Measurements from ENCODE around the gene KCNT1. TPM values are rescaled to one million over a fixed set of nuclear protein-coding genes. Genes with fewer than 3 reads are reported as not detected.
A peak's percentile ranks its signal among the peaks of the same experiment; 100 is the strongest.

KCNT1 gene
- polyA plus RNA-seq, 2 of the 4 experiments (the other 2 are of a cell fraction): not detected

DNA sequence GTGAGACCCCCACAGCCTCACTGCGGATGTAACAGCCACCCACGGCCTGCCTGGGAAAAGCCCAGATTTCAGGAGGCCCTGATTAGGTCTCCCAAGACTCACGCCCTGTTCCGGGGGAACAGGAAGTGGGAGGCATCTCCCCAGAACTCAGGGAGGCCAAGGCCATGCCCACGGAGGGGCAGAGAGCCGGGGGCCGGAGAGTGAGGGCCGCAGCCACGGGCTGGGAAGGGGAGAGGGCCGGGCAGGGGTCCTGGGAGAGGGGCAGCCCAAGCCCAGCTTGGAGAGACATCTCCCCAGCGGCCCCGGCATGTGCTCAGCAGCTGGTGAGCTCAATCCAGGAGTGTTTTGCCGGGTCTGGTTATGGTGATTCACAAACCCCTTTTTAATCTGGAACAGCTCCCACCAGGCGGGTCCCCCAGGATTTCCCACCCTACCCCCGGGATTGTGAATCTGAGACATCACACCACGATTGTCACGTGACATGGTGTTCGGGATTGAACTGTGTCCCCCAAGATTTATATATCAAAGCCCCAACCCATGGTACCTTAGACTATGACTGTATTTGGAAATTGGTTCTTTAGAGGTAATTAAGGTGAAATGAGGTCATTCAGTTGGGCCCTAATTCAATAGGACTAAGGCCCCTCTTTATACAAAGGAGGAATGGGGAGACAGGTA lies 26.6 kb downstream of the KCNT1 start:
- no peak for DNase-seq (ENCODE audit: low read depth in 1 of 2, low spot score in 1 of 2)
- POLR2A ChIA-PET: no interaction called here
- TF ChIP-seq PHF8 (IDR thresholded peaks at IDR 0.05; ENCODE audit: borderline replicate concordance, low read depth) (no peak), ZNF302 (CRISPR knock-in tag; IDR thresholded peaks at IDR 0.05) (no peak)
- CTCF ChIA-PET: interaction anchor here (1.3 kb wide), 1 partner anchor 22 kb away, joined by 3 read pairs; no protein-coding TSS in a partner anchor
- Histone ChIP-seq H3K4me1 (peaks cover 12% of the 10 kb centered on the region; the same call in 1 of the 3 replicates), H3K27ac (no peak overlapping the region), H3K4me3 (no peak overlapping the region), H3K9me3 (peaks cover 13% of the 10 kb centered on the region; the same call in 2 of the 3 replicates), H3K4me2 (no peak overlapping the region)
- no peak for ATAC-seq
- WGBS (ENCODE audit: missing lambda C conversion rate): 41% methylated on average over 12 of the region's 18 CpGs
- no peak for FAIRE-seq

DNA sequence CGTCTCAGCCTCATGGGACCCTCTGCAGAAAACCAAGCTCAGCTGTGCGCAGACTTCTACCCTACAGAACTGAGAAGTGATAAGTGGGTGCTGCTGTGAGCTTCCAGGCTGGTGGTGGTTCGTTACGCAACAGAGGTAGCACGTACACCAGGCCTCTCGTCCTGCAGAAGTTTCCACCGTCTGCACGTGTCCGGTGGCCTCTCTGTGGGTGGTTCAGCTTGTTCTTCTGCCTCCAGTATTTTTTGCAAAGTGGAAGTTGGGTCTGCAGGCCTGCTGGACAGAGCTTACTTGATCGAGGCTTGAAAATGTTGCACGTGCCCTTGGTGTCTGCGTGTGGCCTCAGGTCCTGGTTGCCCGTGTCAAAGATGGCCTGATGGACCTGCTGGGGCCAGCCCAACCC lies 27.5 kb downstream of the KCNT1 start:
- Histone ChIP-seq H3K9me3 (peaks cover 13% of the 10 kb centered on the region; the same call in 2 of the 3 replicates), H3K27ac (no peak overlapping the region), H3K4me1 (peaks cover 12% of the 10 kb centered on the region; the same call in 1 of the 3 replicates), H3K4me2 (no peak overlapping the region), H3K4me3 (no peak overlapping the region)
- ATAC-seq: no peak
- POLR2A ChIA-PET: no interaction called here
- no peak for DNase-seq (ENCODE audit: low read depth in 1 of 2, low spot score in 1 of 2)
- no peak for FAIRE-seq
- CTCF ChIA-PET: interaction anchor here (0.9 kb wide), 1 partner anchor 9 kb away, joined by 3 read pairs; no protein-coding TSS in a partner anchor
- 70% methylated on average over 12 of the region's 13 CpGs for WGBS (ENCODE audit: missing lambda C conversion rate)
- no peak for TF ChIP-seq HOXB5 (CRISPR knock-in tag; IDR thresholded peaks at IDR 0.05)
- no peak for TF ChIP-seq EHMT2 (IDR thresholded peaks at IDR 0.05; ENCODE audit: low read depth)
- TF ChIP-seq NFE2L2 (conservative IDR thresholded peaks at IDR 0.05; ENCODE audit: low read length): no peak
- TF ChIP-seq, protein P1, sequence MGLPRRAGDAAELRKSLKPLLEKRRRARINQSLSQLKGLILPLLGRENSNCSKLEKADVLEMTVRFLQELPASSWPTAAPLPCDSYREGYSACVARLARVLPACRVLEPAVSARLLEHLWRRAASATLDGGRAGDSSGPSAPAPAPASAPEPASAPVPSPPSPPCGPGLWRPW (IDR thresholded peaks at IDR 0.05): no peak
- TF ChIP-seq, protein P2, sequence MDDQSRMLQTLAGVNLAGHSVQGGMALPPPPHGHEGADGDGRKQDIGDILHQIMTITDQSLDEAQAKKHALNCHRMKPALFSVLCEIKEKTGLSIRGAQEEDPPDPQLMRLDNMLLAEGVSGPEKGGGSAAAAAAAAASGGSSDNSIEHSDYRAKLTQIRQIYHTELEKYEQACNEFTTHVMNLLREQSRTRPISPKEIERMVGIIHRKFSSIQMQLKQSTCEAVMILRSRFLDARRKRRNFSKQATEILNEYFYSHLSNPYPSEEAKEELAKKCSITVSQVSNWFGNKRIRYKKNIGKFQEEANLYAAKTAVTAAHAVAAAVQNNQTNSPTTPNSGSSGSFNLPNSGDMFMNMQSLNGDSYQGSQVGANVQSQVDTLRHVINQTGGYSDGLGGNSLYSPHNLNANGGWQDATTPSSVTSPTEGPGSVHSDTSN (IDR thresholded peaks at IDR 0.05): no peak
- TF ChIP-seq, protein P3, sequence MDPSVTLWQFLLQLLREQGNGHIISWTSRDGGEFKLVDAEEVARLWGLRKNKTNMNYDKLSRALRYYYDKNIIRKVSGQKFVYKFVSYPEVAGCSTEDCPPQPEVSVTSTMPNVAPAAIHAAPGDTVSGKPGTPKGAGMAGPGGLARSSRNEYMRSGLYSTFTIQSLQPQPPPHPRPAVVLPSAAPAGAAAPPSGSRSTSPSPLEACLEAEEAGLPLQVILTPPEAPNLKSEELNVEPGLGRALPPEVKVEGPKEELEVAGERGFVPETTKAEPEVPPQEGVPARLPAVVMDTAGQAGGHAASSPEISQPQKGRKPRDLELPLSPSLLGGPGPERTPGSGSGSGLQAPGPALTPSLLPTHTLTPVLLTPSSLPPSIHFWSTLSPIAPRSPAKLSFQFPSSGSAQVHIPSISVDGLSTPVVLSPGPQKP (IDR thresholded peaks at IDR 0.05; ENCODE audit: low read depth, low read length): no peak
- TF ChIP-seq, protein P4, sequence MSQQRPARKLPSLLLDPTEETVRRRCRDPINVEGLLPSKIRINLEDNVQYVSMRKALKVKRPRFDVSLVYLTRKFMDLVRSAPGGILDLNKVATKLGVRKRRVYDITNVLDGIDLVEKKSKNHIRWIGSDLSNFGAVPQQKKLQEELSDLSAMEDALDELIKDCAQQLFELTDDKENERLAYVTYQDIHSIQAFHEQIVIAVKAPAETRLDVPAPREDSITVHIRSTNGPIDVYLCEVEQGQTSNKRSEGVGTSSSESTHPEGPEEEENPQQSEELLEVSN (IDR thresholded peaks at IDR 0.05; ENCODE audit: borderline replicate concordance, low read depth): no peak
- TF ChIP-seq ZFP36 (IDR thresholded peaks at IDR 0.05; ENCODE audit: borderline replicate concordance, partially characterized antibody): no peak

DNA sequence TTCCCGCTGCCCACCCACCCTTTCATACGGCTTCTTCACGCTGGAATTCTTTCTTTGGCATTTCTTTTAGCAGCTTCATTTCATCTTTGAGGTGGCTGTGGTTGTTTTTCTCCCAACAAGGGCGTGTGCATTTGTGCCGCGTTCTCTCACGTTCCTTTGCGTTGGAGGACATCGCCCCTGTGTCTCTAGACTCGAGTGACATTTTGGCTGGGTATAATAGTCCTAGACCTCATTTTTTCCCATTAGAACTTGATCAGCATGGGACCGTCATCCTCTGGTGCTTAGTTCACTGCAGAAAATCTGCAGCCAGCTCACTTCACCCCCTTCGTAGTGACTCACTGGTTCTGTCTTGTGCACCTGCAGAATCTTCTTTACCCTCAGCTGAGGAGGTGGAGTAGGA lies 29.5 kb downstream of the KCNT1 start:
- CTCF ChIA-PET: no interaction called here
- no peak for FAIRE-seq
- POLR2A ChIA-PET: interaction anchor here (0.7 kb wide), 1 partner anchor 22 kb away, joined by 3 read pairs; no protein-coding TSS in a partner anchor

DNA sequence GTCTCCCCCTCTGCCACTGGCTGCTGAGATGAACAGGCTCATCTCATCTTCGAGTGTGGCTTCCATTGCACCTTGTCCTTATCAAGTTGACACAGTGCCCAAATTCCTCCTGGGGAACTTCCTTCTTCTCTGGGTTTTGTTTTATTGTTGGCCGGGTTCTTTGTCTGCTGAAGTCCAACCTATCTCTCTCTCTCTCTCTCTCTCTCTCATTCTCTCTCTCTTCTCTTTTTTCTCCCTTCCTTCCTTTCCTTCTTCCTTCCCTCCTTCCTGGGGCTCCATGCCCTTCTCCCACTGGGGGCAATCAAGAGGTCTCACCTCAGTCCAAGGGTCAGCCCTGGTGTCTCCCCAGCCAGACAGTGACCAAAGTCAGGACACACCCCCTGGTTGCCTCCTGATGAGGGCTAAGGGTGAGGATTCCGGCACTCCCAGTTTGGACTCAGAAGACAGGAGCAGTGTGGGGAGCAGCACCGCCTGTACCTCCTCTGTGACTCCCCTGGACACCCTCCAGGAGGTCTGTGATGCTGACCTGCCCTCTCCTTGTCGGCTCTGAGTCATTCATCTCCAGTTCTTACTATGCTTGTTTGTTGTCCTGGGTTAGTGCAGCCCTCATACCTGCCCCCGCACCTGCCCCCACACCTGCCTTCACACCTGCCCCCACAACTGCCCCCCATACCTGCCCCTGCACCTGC lies 30.7 kb downstream of the KCNT1 start:
- FAIRE-seq (no peak), DNase-seq (ENCODE audit: low read depth in 1 of 2, low spot score in 1 of 2) (peak in 1 of 2 experiments; percentile 18), ATAC-seq (no peak)
- Histone ChIP-seq H3K4me1 (peaks cover 9% of the 10 kb centered on the region; the same call in 1 of the 3 replicates), H3K4me3 (no peak overlapping the region), H3K4me2 (no peak overlapping the region), H3K27ac (no peak overlapping the region), H3K9me3 (peaks cover 13% of the 10 kb centered on the region; the same call in 2 of the 3 replicates)
- WGBS (ENCODE audit: missing lambda C conversion rate): under 1% methylated on average over 6 of the region's 6 CpGs
- ChIA-PET POLR2A (no interaction called here), CTCF (no interaction called here)
- TF ChIP-seq KDM1A (IDR thresholded peaks at IDR 0.05; ENCODE audit: low read depth) (no peak), KDM5A (IDR thresholded peaks at IDR 0.05) (no peak), MAZ (IDR thresholded peaks at IDR 0.05; ENCODE audit: borderline replicate concordance, low read depth, low read length) (no peak), POLR2A (IDR thresholded peaks at IDR 0.05; ENCODE audit: low read length) (no peak)

More for the DNA sequence above, 29.5 kb downstream of the KCNT1 start:
- no peak overlapping the region for H3K27ac ChIP-seq
- no peak for ATAC-seq
- no peak for DNase-seq (ENCODE audit: low read depth in 1 of 2, low spot score in 1 of 2)
- 67% methylated on average over 12 of the region's 12 CpGs for WGBS (ENCODE audit: missing lambda C conversion rate)
- no peak overlapping the region for H3K4me3 ChIP-seq
- H3K9me3 ChIP-seq: peaks cover 13% of the 10 kb centered on the region; the same call in 2 of the 3 replicates
- TF ChIP-seq MAZ (IDR thresholded peaks at IDR 0.05; ENCODE audit: borderline replicate concordance, low read depth, low read length): no peak
- H3K4me1 ChIP-seq: peaks cover 9% of the 10 kb centered on the region; the same call in 1 of the 3 replicates
- H3K4me2 ChIP-seq: no peak overlapping the region
